OCI-LY1 (cell line): ENCODE measurements around the gene RRAS.

Source experiments
- H2AFZ ChIP-seq: fragments of 200-600 bp; sonication (generic), shearing (Covaris generic); 2 replicates; pipeline ENCODE4 v1.6.0; 2014; ENCODE audit warnings: antibody characterized with exemption, mild to moderate bottlenecking, low read length
- H3F3A ChIP-seq: fragments of 200-600 bp; sonication (generic), shearing (Covaris generic); 2 replicates; pipeline ENCODE4 v1.6.0; 2014; ENCODE audit warnings: mild to moderate bottlenecking, antibody characterized with exemption, low read length, moderate library complexity; ENCODE audit not compliant: insufficient read depth
- H3K27ac ChIP-seq: fragments of 200-600 bp; sonication (generic); 2 replicates; pipeline ENCODE4 v1.5.1; 2014; ENCODE audit warnings: low read length, mixed run types, mild to moderate bottlenecking, low read depth; ENCODE audit not compliant: poor library complexity, severe bottlenecking
- H3K27me3 ChIP-seq: fragments of 200-600 bp; sonication (generic); 2 replicates; pipeline ENCODE4 v1.6.0; 2014; ENCODE audit warnings: antibody characterized with exemption, mild to moderate bottlenecking, low read length, moderate library complexity; ENCODE audit not compliant: insufficient read depth
- H3K36me3 ChIP-seq: fragments of 200-600 bp; sonication (generic); 2 replicates; pipeline ENCODE4 v1.6.1; 2014; ENCODE audit warnings: mild to moderate bottlenecking, antibody characterized with exemption, low read length, moderate library complexity, mixed read lengths; ENCODE audit not compliant: insufficient read depth
- H3K4me1 ChIP-seq: fragments of 200-600 bp; sonication (generic); 2 replicates; pipeline ENCODE4 v1.5.1; 2014; ENCODE audit warnings: mild to moderate bottlenecking, low read length, moderate library complexity; ENCODE audit not compliant: insufficient read depth, severe bottlenecking
- H3K4me2 ChIP-seq: fragments of 200-600 bp; sonication (generic), shearing (Covaris generic); 2 replicates; pipeline ENCODE4 v1.6.1; 2014; ENCODE audit warnings: low read length
- H3K4me3 ChIP-seq: fragments of 200-600 bp; sonication (generic); 2 replicates; pipeline ENCODE4 v1.5.1; 2014; ENCODE audit warnings: low read length, low read depth, mild to moderate bottlenecking, mixed read lengths; ENCODE audit not compliant: poor library complexity, severe bottlenecking
- H3K79me2 ChIP-seq: fragments of 200-600 bp; shearing (Covaris generic); 2 replicates; pipeline ENCODE4 v1.6.1; 2016; ENCODE audit warnings: mixed run types, low read length, mixed read lengths; ENCODE audit not compliant: insufficient read depth
- H3K9ac ChIP-seq: fragments of 200-600 bp; sonication (generic), shearing (Covaris generic); 2 replicates; pipeline ENCODE4 v1.6.1; 2014; ENCODE audit warnings: mild to moderate bottlenecking, low read length, mixed read lengths
- H3K9me2 ChIP-seq: fragments of 200-600 bp; sonication (generic), shearing (Covaris generic); 2 replicates; pipeline ENCODE4 v1.6.1; 2014; ENCODE audit warnings: low read depth, mild to moderate bottlenecking, low read length, mixed read lengths
- H3K9me3 ChIP-seq: fragments of 200-600 bp; shearing (Covaris generic); 2 replicates; pipeline ENCODE4 v1.6.1; 2014; ENCODE audit warnings: low read length, mixed read lengths
- H4K20me1 ChIP-seq: fragments of 200-600 bp; sonication (generic), shearing (Covaris generic); 2 replicates; pipeline ENCODE4 v1.6.0; 2016; ENCODE audit warnings: mild to moderate bottlenecking, low read length; ENCODE audit not compliant: insufficient read depth
- CTCF ChIP-seq: fragments of 200-600 bp; sonication (generic), shearing (Covaris generic); IDR thresholded peaks from 2 replicates; pipeline ENCODE4 v1.5.1; 2017; ENCODE audit warnings: mild to moderate bottlenecking, antibody characterized with exemption, low read length, moderate library complexity, mixed read lengths
- EZH2 ChIP-seq: fragments of 200-600 bp; sonication (generic), shearing (Covaris generic); IDR thresholded peaks from 2 replicates; pipeline ENCODE4 v1.8.0; 2017; ENCODE audit warnings: borderline replicate concordance, mixed run types, mild to moderate bottlenecking, antibody characterized with exemption, low read length, moderate library complexity, mixed read lengths

The RRAS gene

GRCh38 chr19:49677901-49678674, 38.1 kb upstream of the RRAS start:
- H4K20me1 ChIP-seq, result no peaks in the 10 kb centered on the region
- no peak overlapping the region for H2AFZ ChIP-seq
- peaks cover 31% of the 10 kb centered on the region for H3K79me2 ChIP-seq
- no peaks in the 10 kb centered on the region for H3K9me3 ChIP-seq
- H3K4me2 ChIP-seq, result peak overlapping the region; percentile 90
- peaks cover 6% of the 10 kb centered on the region; the same call in 1 of the 2 replicates for H3F3A ChIP-seq
- H3K27ac ChIP-seq, result peak overlapping the region; percentile 89
- H3K4me1 ChIP-seq, result peaks cover 57% of the 10 kb centered on the region
- no peaks in the 10 kb centered on the region for H3K27me3 ChIP-seq
- TF ChIP-seq CTCF (peak; percentile 80), EZH2 (no peak)
- peaks cover 28% of the 10 kb centered on the region for H3K36me3 ChIP-seq
- peak overlapping the region; percentile 97 for H3K9ac ChIP-seq
- no peaks in the 10 kb centered on the region for H3K9me2 ChIP-seq
- peak overlapping the region; percentile 89 for H3K4me3 ChIP-seq

GRCh38 chr19:49677231-49677900, 37.4 kb upstream of the RRAS start, which contains the start of gene PRMT1:
PRMT1 (plus strand) TSS chr19:49677271; CDS start chr19:49677281, 10 bp downstream.
- TF ChIP-seq CTCF (no peak), EZH2 (no peak)
- H3K79me2 ChIP-seq, result peaks cover 31% of the 10 kb centered on the region
- no peaks in the 10 kb centered on the region for H3K9me2 ChIP-seq
- H3K4me2 ChIP-seq, result peak within 1 kb of the TSS; percentile 90
- H3K4me3 ChIP-seq, result peak within 1 kb of the TSS; percentile 89
- no peaks in the 10 kb centered on the region for H3K9me3 ChIP-seq
- peak within 1 kb of the TSS; percentile 97 for H3K9ac ChIP-seq
- peaks cover 6% of the 10 kb centered on the region; the same call in 1 of the 2 replicates for H3F3A ChIP-seq
- no peak within 1 kb of the TSS for H2AFZ ChIP-seq
- H4K20me1 ChIP-seq, result no peaks in the 10 kb centered on the region
- H3K36me3 ChIP-seq, result peaks cover 21% of the 10 kb centered on the region
- peaks cover 60% of the 10 kb centered on the region for H3K4me1 ChIP-seq
- H3K27me3 ChIP-seq, result no peaks in the 10 kb centered on the region
- H3K27ac ChIP-seq, result peak within 1 kb of the TSS; percentile 92

GRCh38 chr19:49676784-49677230, 36.9 kb upstream of the RRAS start:
- no peak overlapping the region for H2AFZ ChIP-seq
- H3F3A ChIP-seq, result peaks cover 6% of the 10 kb centered on the region; the same call in 1 of the 2 replicates
- H3K4me3 ChIP-seq, result peak overlapping the region; percentile 89
- H3K27ac ChIP-seq, result peak overlapping the region; percentile 89
- H3K4me1 ChIP-seq, result peaks cover 65% of the 10 kb centered on the region
- H3K79me2 ChIP-seq, result peaks cover 31% of the 10 kb centered on the region
- TF ChIP-seq CTCF, result no peak
- TF ChIP-seq EZH2, result no peak
- peaks cover 16% of the 10 kb centered on the region for H3K36me3 ChIP-seq
- H3K9me3 ChIP-seq, result no peaks in the 10 kb centered on the region
- no peaks in the 10 kb centered on the region for H3K27me3 ChIP-seq
- no peaks in the 10 kb centered on the region for H4K20me1 ChIP-seq
- no peaks in the 10 kb centered on the region for H3K9me2 ChIP-seq
- peak overlapping the region; percentile 97 for H3K9ac ChIP-seq
- H3K4me2 ChIP-seq, result peak overlapping the region; percentile 90
